ENCODE data around the gene NPEPL1.

NPEPL1 gene

DNA sequence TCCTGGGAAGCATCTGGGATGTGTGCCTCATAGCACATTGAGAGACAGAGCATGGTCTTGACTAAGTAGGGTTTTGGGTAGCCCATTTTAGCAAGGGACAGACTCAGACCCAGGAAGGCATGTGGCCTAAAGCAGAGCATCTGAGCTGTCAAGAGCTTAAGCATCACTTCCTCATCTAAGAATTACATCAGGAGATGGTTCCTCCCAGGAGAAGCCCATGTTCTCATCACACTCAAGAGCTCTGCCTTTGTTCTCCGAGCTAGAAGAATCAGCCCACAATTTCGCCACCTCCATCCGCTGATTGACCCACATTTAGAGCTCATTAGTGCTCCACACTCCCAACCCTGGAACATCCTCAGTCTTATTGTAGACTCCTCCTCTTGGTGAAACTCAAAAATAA lies 68.3 kb downstream of the NPEPL1 start:
- intact Hi-C loops (cut with micrococcal nuclease), result no loop called here
- peaks cover 43% of the 10 kb centered on the region for H3K27me3 Mint-ChIP-seq
- no peaks in the 10 kb centered on the region for H3K9me3 Mint-ChIP-seq
- no peaks in the 10 kb centered on the region for H3K36me3 Mint-ChIP-seq (ENCODE audit: low read depth)
- no peak overlapping the region for H3K27ac Mint-ChIP-seq
- no peak overlapping the region for H3K4me3 Mint-ChIP-seq
- H3K4me1 Mint-ChIP-seq (ENCODE audit: low read depth), result no peaks in the 10 kb centered on the region

GRCh38 chr20:58762120-58762519 lies 69.5 kb downstream of the NPEPL1 start:
- no peaks in the 10 kb centered on the region for H3K9me3 Mint-ChIP-seq
- no peaks in the 10 kb centered on the region for H3K36me3 Mint-ChIP-seq (ENCODE audit: low read depth)
- H3K4me3 Mint-ChIP-seq, result no peak overlapping the region
- H3K27ac Mint-ChIP-seq, result no peak overlapping the region
- H3K4me1 Mint-ChIP-seq (ENCODE audit: low read depth), result no peaks in the 10 kb centered on the region
- intact Hi-C loops (cut with micrococcal nuclease), result no loop called here
- H3K27me3 Mint-ChIP-seq, result peaks cover 43% of the 10 kb centered on the region

DNA sequence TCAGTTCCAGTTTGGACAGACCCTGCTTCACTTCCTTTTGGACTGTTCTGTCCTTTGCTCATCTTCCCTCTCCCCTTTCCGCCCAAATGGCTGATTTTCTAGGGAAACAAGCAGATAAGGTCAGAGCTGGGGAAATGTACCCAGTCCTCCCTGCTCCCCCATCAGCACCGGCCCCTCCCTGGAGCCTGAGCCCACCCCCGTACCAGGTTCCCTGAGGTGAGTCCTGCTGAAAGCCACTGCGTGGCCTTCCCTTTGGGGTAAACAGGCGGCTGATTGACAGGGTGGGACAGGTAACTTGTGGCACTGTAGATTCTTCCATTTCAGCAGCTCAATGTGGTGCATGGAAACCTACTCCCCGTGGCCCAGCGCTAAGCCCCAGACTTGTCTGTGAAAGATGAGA lies 70.5 kb downstream of the NPEPL1 start:
- intact Hi-C loops (cut with micrococcal nuclease), result no loop called here
- Mint-ChIP-seq H3K4me3 (no peak overlapping the region), H3K27me3 (peaks cover 45% of the 10 kb centered on the region), H3K9me3 (no peaks in the 10 kb centered on the region), H3K36me3 (ENCODE audit: low read depth) (no peaks in the 10 kb centered on the region), H3K4me1 (ENCODE audit: low read depth) (no peaks in the 10 kb centered on the region), H3K27ac (no peak overlapping the region)

All from dendritic cell treated with granulocyte-macrophage colony-stimulating factor and Interleukin-4, amounts not matched to agents 40 ng/mL and 50 ng/mL, for 4 days (primary cell).